Measurements from ENCODE around the gene RAB40B.
A peak's percentile ranks its signal among the peaks of the same experiment; 100 is the strongest.
"Not testable (repeated sequence)": the region's sequence is repeated elsewhere in the genome, so short reads cannot be mapped to it uniquely, and the experiment has no call there.

RAB40B gene

GRCh38 chr17:82698065-82698973, at the start of gene RAB40B:
Gene RAB40B, minus strand, starts transcription at chr17:82698698. Its CDS starts 102 bp downstream, at chr17:82698596.
- DNase-seq (ENCODE audit: low spot score) = peak; percentile 99

GRCh38 chr17:82745524-82745923, 47.0 kb upstream of the RAB40B start:
- no peak for DNase-seq (ENCODE audit: low spot score)

- DNase-seq (ENCODE audit: low spot score) = not testable (repeated sequence)
Observed at GRCh38 chr17:82744736-82745135, 46.2 kb upstream of the RAB40B start.

- no peak for DNase-seq (ENCODE audit: low spot score)
Observed at GRCh38 chr17:82743344-82744219, 45.1 kb upstream of the RAB40B start.

- DNase-seq (ENCODE audit: low spot score) = no peak
Observed at GRCh38 chr17:82740906-82741759, 42.6 kb upstream of the RAB40B start.

- peak; percentile 46 for DNase-seq (ENCODE audit: low spot score)
Observed at GRCh38 chr17:82737967-82738877, 39.7 kb upstream of the RAB40B start.

- no peak for DNase-seq (ENCODE audit: low spot score)
Observed at GRCh38 chr17:82736511-82737185, 38.1 kb upstream of the RAB40B start.

- no peak for DNase-seq (ENCODE audit: low spot score)
Observed at GRCh38 chr17:82734987-82735866, 36.7 kb upstream of the RAB40B start, which contains the start of gene FN3K. Gene FN3K, plus strand, starts transcription at chr17:82735615. Its CDS starts 22 bp downstream, at chr17:82735637.

GRCh38 chr17:82732118-82732743, 33.7 kb upstream of the RAB40B start:
- no peak for DNase-seq (ENCODE audit: low spot score)

- no peak for DNase-seq (ENCODE audit: low spot score)
Observed at GRCh38 chr17:82729479-82730260, 31.2 kb upstream of the RAB40B start.

GRCh38 chr17:82726427-82726826, 27.9 kb upstream of the RAB40B start:
- DNase-seq (ENCODE audit: low spot score) = no peak

GRCh38 chr17:82723169-82723807, 24.8 kb upstream of the RAB40B start:
- DNase-seq (ENCODE audit: low spot score) = no peak

- DNase-seq (ENCODE audit: low spot score) = no peak
Observed at GRCh38 chr17:82722341-82723013, 24.0 kb upstream of the RAB40B start.

- DNase-seq (ENCODE audit: low spot score) = no peak
Observed at GRCh38 chr17:82720204-82720603, 21.7 kb upstream of the RAB40B start.

- DNase-seq (ENCODE audit: low spot score) = no peak
Observed at GRCh38 chr17:82718986-82719685, 20.6 kb upstream of the RAB40B start.
